OCI-M2 (cell line): ENCODE measurements around the gene GPBAR1.

Source experiments
- DNase-seq: peaks from one replicate; lab custom pipeline; 2025; ENCODE audit not compliant: unreplicated experiment; lab: John Stamatoyannopoulos, UW

Gene GPBAR1

GRCh38 chr2:218238887-218239286 lies 21.9 kb upstream of the GPBAR1 start:
- no peak for DNase-seq

- no peak for DNase-seq
Observed at GRCh38 chr2:218244204-218244603, 16.6 kb upstream of the GPBAR1 start.

DNA sequence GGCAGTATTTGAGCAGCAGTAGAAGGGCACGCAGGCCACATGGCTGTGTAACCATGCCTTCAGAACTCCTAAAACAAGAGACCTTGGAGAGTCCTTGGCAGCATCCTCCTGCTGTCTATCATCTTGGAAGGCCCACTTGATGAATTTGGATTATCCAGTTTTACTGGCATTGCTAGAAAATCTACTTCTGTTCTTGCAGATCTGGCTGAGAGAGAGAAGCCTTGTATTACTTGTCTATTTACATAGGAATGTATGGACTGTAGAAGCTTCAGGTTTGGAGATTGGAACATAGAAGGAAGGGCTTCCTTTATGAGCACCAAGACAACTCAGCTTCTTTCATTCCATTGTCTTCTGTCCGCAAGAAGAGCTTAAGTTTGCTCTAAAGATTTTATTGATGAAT lies 16.1 kb upstream of the GPBAR1 start:
- no peak for DNase-seq

- DNase-seq = no peak
Observed at GRCh38 chr2:218245214-218245613, 15.6 kb upstream of the GPBAR1 start.

- DNase-seq = no peak
Observed at GRCh38 chr2:218249691-218250090, 11.1 kb upstream of the GPBAR1 start.

GRCh38 chr2:218252509-218253231 lies 8.1 kb upstream of the GPBAR1 start:
- DNase-seq = no peak

- DNase-seq = no peak
Observed at GRCh38 chr2:218253232-218253625, 7.6 kb upstream of the GPBAR1 start.

- DNase-seq = no peak
Observed at GRCh38 chr2:218255446-218255845, 5.4 kb upstream of the GPBAR1 start.

GRCh38 chr2:218256612-218257350 lies 4.0 kb upstream of the GPBAR1 start:
- DNase-seq = no peak

GRCh38 chr2:218257390-218257981 lies 3.3 kb upstream of the GPBAR1 start:
- no peak for DNase-seq

DNA sequence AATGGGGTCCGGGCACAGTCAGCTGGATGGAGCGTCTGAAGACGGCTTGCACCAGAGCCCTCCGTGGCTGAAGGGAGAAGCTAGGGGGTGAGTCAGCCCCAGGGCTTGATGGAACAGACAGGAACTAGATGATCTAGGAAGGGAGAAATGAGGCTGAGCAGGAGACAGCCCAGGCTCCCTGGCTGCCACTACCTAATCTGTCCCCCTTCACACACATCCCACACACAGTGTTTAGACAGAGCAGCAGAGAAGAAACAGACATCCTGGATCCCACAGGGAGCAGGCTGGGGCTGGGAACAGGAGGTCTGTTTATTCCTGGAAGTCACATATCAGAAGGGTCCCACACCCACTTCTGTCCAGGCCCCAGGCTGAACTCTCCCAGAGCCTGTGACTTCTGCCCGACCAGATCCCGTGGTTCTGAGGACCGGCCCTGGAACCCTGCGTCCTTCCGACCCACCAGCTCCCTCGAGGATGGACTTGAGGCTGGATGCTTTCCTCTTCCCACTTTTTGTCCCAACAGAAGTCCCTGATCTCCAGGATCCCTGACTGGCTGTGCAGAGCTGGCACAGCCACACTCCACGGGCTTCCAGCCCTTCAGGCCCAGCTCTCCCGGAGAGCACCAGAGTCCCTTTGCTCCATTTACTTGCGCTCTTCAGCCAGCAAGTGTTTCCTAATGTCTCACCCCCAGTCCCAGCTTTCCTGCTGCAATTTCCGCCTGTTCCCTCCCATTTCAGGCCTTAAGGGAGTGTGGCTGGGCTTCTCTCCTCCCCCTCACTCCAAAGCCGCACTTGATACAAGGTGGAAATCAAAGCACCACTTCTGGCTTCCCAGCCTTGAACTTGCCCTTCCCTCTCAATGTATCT lies 1.5 kb upstream of the GPBAR1 start:
- no peak for DNase-seq

GRCh38 chr2:218260166-218260565 lies 649 bp upstream of the GPBAR1 start:
- no peak for DNase-seq

GRCh38 chr2:218261423-218262236 lies 815 bp downstream of the GPBAR1 start:
- no peak for DNase-seq

DNA sequence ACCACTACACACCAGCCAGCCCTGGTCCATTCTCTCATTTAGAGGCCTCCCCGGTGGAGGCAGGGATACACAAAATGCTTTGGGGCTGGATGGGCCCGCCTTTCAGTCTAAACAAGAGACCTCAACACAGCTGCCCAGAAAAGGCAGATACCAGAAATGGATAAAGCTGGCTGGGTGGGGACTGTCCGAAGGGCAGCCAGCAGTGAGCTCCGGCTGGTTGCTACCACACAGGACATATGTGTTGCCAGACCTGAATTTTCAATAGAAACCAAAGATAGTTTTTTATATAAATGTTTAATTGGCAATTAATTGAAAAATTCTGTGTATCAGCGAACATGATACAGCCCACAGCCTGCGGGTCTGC lies 1.4 kb downstream of the GPBAR1 start:
- DNase-seq = no peak

DNA sequence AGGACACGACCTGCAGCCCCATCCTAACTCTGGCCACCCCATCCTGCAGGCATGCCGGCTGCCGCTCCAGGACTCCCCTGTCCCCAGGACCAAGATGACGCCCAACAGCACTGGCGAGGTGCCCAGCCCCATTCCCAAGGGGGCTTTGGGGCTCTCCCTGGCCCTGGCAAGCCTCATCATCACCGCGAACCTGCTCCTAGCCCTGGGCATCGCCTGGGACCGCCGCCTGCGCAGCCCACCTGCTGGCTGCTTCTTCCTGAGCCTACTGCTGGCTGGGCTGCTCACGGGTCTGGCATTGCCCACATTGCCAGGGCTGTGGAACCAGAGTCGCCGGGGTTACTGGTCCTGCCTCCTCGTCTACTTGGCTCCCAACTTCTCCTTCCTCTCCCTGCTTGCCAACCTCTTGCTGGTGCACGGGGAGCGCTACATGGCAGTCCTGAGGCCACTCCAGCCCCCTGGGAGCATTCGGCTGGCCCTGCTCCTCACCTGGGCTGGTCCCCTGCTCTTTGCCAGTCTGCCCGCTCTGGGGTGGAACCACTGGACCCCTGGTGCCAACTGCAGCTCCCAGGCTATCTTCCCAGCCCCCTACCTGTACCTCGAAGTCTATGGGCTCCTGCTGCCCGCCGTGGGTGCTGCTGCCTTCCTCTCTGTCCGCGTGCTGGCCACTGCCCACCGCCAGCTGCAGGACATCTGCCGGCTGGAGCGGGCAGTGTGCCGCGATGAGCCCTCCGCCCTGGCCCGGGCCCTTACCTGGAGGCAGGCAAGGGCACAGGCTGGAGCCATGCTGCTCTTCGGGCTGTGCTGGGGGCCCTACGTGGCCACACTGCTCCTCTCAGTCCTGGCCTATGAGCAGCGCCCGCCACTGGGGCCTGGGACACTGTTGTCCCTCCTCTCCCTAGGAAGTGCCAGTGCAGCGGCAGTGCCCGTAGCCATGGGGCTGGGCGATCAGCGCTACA lies 2.1 kb downstream of the GPBAR1 start:
- DNase-seq = no peak

GRCh38 chr2:218263817-218264641 lies 3.2 kb downstream of the GPBAR1 start:
- no peak for DNase-seq

- no peak for DNase-seq
Observed at GRCh38 chr2:218264773-218265561, 4.2 kb downstream of the GPBAR1 start.

DNA sequence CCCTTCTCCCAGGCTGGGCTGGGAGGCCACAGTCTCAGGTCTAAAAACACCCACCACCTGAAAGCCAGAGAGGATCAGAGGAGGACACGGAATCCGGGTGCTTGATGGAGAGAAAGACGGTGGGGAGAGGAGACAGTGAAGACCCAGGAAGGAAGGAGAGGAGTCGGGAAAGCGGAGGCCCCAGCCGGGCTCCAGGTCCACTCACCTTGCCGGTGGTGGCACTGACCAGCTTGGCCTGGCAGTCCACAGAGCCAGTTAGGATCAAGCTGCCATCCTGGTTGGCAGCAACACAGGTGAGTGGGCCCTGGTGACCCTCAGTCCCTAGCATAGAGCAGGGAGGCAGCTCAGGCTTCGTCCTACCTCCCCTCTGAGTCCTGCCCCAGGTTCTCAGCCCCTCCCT lies 4.8 kb downstream of the GPBAR1 start:
- no peak for DNase-seq
